ENCODE measurements around the gene GNPAT. TPM values are rescaled to one million over a fixed set of nuclear protein-coding genes. Genes with fewer than 3 reads are reported as not detected.

GNPAT gene
- total RNA-seq, 1 donor from 2014 or later, result 32.5 TPM

DNA sequence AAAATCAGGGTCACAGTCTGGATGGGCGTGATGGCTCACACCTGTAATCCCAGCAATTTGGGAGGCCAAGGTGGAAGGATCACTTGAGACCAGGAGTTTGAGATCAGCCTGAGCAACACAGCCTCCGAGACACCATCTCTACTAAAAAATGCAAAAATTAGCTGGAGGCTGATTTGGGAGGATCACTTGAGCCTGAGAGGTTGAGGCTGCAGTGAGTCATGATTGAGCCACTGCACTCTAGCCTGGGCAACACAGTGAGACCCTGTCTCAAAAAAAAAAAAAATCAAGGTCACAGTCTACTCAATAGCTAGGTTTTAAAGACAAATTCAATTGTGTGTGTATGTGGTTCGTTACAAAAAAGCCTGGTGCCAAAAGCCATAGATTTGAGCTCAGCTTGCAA, 44.7 kb upstream of the GNPAT start:
- Histone ChIP-seq H3K27ac (ENCODE audit: low read depth, low read length) (no peak overlapping the region), H3K4me1 (ENCODE audit: insufficient read depth, low read length) (peaks cover 4% of the 10 kb centered on the region), H4K20me1 (ENCODE audit: insufficient read depth, low read length) (no peaks in the 10 kb centered on the region), H3K79me2 (ENCODE audit: insufficient read depth, low read length) (no peaks in the 10 kb centered on the region), H3K4me2 (ENCODE audit: low read length) (no peak overlapping the region), H3K36me3 (ENCODE audit: insufficient read depth, low read length) (no peaks in the 10 kb centered on the region), H3K9me3 (ENCODE audit: insufficient read depth, low read depth, low read length) (no peaks in the 10 kb centered on the region), H3K4me3 (ENCODE audit: insufficient read depth, low read depth, low read length) (no peak overlapping the region), H3K27me3 (ENCODE audit: insufficient read depth, low read length) (peaks cover 2% of the 10 kb centered on the region), H2AFZ (ENCODE audit: low read depth, low read length) (no peak overlapping the region), H3K9ac (ENCODE audit: low read length) (no peak overlapping the region)
- DNase-seq (ENCODE audit: low read depth) (no peak), FAIRE-seq (no peak)
- Mint-ChIP-seq H3K27ac (ENCODE audit: unreplicated experiment) (no peak overlapping the region), H3K9me3 (ENCODE audit: unreplicated experiment) (no peaks in the 10 kb centered on the region), H3K4me3 (ENCODE audit: unreplicated experiment) (no peak overlapping the region), H3K27me3 (ENCODE audit: low read depth, unreplicated experiment) (peaks cover 51% of the 10 kb centered on the region), H3K4me1 (ENCODE audit: low read depth, unreplicated experiment) (peaks cover 13% of the 10 kb centered on the region), H3K36me3 (ENCODE audit: low read depth, unreplicated experiment) (peaks cover 7% of the 10 kb centered on the region)
- no peak for TF ChIP-seq CTCF (IDR thresholded peaks at IDR 0.05; ENCODE audit: insufficient read depth, low read depth, low read length)
- TF ChIP-seq EZH2 (IDR thresholded peaks at IDR 0.05; ENCODE audit: insufficient read depth, low read length), result no peak

DNA sequence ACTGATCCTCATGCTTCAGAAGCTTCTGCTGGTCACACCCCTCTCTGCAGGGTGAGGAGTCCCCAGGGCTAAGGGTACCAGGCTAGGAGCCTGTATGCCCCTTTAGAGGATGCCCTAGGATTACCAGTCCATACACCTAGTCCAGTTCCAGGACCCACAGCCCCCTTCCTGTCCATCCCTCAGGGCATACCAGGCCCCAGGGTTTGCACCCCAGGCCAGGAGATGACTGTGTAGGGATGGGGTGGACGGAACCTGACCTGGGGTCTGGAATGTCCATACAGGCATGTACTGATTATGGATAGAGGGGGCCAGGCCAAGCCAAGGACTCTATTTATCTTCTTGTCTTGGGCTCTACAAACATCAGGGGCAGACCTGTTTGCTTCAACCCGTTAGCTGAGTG, 44.3 kb upstream of the GNPAT start:
- Mint-ChIP-seq H3K36me3 (ENCODE audit: low read depth, unreplicated experiment) (peaks cover 7% of the 10 kb centered on the region), H3K4me3 (ENCODE audit: unreplicated experiment) (no peak overlapping the region), H3K27ac (ENCODE audit: unreplicated experiment) (no peak overlapping the region), H3K4me1 (ENCODE audit: low read depth, unreplicated experiment) (peaks cover 13% of the 10 kb centered on the region), H3K27me3 (ENCODE audit: low read depth, unreplicated experiment) (peaks cover 54% of the 10 kb centered on the region), H3K9me3 (ENCODE audit: unreplicated experiment) (no peaks in the 10 kb centered on the region)
- FAIRE-seq (no peak), DNase-seq (ENCODE audit: low read depth) (no peak)
- H3K27me3 ChIP-seq (ENCODE audit: insufficient read depth, low read length), result peaks cover 2% of the 10 kb centered on the region
- H3K4me2 ChIP-seq (ENCODE audit: low read length), result no peak overlapping the region
- H3K27ac ChIP-seq (ENCODE audit: low read depth, low read length), result no peak overlapping the region
- H3K9ac ChIP-seq (ENCODE audit: low read length), result no peak overlapping the region
- no peak overlapping the region for H3K4me3 ChIP-seq (ENCODE audit: insufficient read depth, low read depth, low read length)
- peaks cover 4% of the 10 kb centered on the region for H3K4me1 ChIP-seq (ENCODE audit: insufficient read depth, low read length)
- no peak for TF ChIP-seq EZH2 (IDR thresholded peaks at IDR 0.05; ENCODE audit: insufficient read depth, low read length)
- TF ChIP-seq CTCF (IDR thresholded peaks at IDR 0.05; ENCODE audit: insufficient read depth, low read depth, low read length), result no peak
- no peaks in the 10 kb centered on the region for H3K79me2 ChIP-seq (ENCODE audit: insufficient read depth, low read length)
- H2AFZ ChIP-seq (ENCODE audit: low read depth, low read length), result no peak overlapping the region
- H3K36me3 ChIP-seq (ENCODE audit: insufficient read depth, low read length), result no peaks in the 10 kb centered on the region
- H4K20me1 ChIP-seq (ENCODE audit: insufficient read depth, low read length), result no peaks in the 10 kb centered on the region
- H3K9me3 ChIP-seq (ENCODE audit: insufficient read depth, low read depth, low read length), result no peaks in the 10 kb centered on the region

- DNase-seq (ENCODE audit: low read depth) (no peak), FAIRE-seq (no peak)
- H3K9me3 Mint-ChIP-seq (ENCODE audit: unreplicated experiment), result peaks cover 7% of the 10 kb centered on the region
- Histone ChIP-seq H3K27ac (ENCODE audit: low read depth, low read length) (no peak overlapping the region), H4K20me1 (ENCODE audit: insufficient read depth, low read length) (no peaks in the 10 kb centered on the region), H2AFZ (ENCODE audit: low read depth, low read length) (no peak overlapping the region), H3K27me3 (ENCODE audit: insufficient read depth, low read length) (peaks cover 5% of the 10 kb centered on the region), H3K36me3 (ENCODE audit: insufficient read depth, low read length) (no peaks in the 10 kb centered on the region), H3K9ac (ENCODE audit: low read length) (no peak overlapping the region), H3K4me1 (ENCODE audit: insufficient read depth, low read length) (peaks cover 3% of the 10 kb centered on the region), H3K4me3 (ENCODE audit: insufficient read depth, low read depth, low read length) (no peak overlapping the region), H3K9me3 (ENCODE audit: insufficient read depth, low read depth, low read length) (no peaks in the 10 kb centered on the region), H3K4me2 (ENCODE audit: low read length) (no peak overlapping the region), H3K79me2 (ENCODE audit: insufficient read depth, low read length) (no peaks in the 10 kb centered on the region)
- H3K4me3 Mint-ChIP-seq (ENCODE audit: unreplicated experiment), result no peak overlapping the region
- peak overlapping the region; percentile 50 for H3K27ac Mint-ChIP-seq (ENCODE audit: unreplicated experiment)
- H3K27me3 Mint-ChIP-seq (ENCODE audit: low read depth, unreplicated experiment), result peaks cover 72% of the 10 kb centered on the region
- peaks cover 8% of the 10 kb centered on the region for H3K36me3 Mint-ChIP-seq (ENCODE audit: low read depth, unreplicated experiment)
- no peak for TF ChIP-seq CTCF (IDR thresholded peaks at IDR 0.05; ENCODE audit: insufficient read depth, low read depth, low read length)
- TF ChIP-seq EZH2 (IDR thresholded peaks at IDR 0.05; ENCODE audit: insufficient read depth, low read length), result no peak
- H3K4me1 Mint-ChIP-seq (ENCODE audit: low read depth, unreplicated experiment), result peaks cover 13% of the 10 kb centered on the region
Observed at GRCh38 chr1:231199868-231200267, 41.1 kb upstream of the GNPAT start.
